C4-2B (cell line): Measurements from ENCODE around the gene SARS1.

ENCODE experiments used
- CTCF ChIP-seq: fragments of 450-650 bp; conservative IDR thresholded peaks from 2 replicates; pipeline ENCODE4 v1.5.1; 2017; ENCODE audit warnings: mild to moderate bottlenecking
- ZFX ChIP-seq: fragments of 450-650 bp; IDR thresholded peaks from 2 replicates; pipeline ENCODE4 v1.6.1; 2017

DNA sequence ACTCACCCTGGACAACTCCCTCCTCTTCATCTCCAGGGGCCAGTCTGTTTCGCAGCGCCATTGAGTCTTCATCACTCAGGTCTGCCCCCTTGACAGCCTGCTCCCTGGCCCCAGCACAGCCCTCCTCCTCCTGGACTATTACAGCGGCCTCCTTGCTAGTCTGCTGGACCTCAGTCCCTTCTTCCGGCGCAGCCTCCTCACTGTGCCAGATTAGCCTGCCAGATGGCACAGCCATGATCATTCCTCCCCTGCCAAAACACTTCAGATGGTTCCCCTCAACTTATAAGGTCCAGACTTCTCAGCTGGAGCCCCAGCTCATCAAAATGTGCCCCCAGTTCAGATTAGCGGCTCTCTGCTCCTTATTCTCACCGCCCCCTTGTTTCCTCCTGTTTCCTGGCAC lies 28.7 kb downstream of the SARS1 start:
- no peak for TF ChIP-seq CTCF
- TF ChIP-seq ZFX: no peak
